H1 (cell line): ENCODE results near the gene HECTD4. TPM values are rescaled to one million over a fixed set of nuclear protein-coding genes. Genes with fewer than 3 reads are reported as not detected.
"Not testable (repeated sequence)": the region's sequence is repeated elsewhere in the genome, so short reads cannot be mapped to it uniquely, and the experiment has no call there.

ENCODE experiments used
- CTCF ChIA-PET: fragments of 300-600 bp; sonication (Branson Sonifier 250); formaldehyde crosslinking; loops from one replicate; lab custom pipeline; 2021; ENCODE audit not compliant: partially characterized antibody; lab: Charles Lee
- POLR2A ChIA-PET: fragments of 300-600 bp; sonication (Branson Sonifier 250); formaldehyde crosslinking; loops from one replicate; lab custom pipeline; 2021; ENCODE audit warnings: inconsistent platforms; ENCODE audit not compliant: partially characterized antibody; lab: Charles Lee
- DNase-seq, 2 experiments: peaks; one replicate each; pipeline versions ENCODE4 v3.0.0 to v3.0.0-alpha.2; 2010 to 2022; ENCODE audit warnings: low spot score in 2 of 2, low read depth in 1 of 2, mixed read lengths in 1 of 2
- FAIRE-seq: peaks from 2 replicates; lab custom pipeline; 2011; peaks lifted over from hg19 to GRCh38; lab: Jason Lieb, UNC
- H2AFZ ChIP-seq: 2 replicates; pipeline ENCODE4 v1.8.1; 2012; ENCODE audit warnings: low read length, inconsistent platforms
- H2AK5ac ChIP-seq: 2 replicates; pipeline ENCODE4 v1.6.1; 2013; ENCODE audit warnings: low read depth, low read length
- H2BK120ac ChIP-seq: replicated peaks from 2 replicates; pipeline ENCODE3; 2013; ENCODE audit warnings: low read depth, low read length, inconsistent platforms
- H2BK12ac ChIP-seq: 2 replicates; pipeline ENCODE4 v1.6.1; 2013; ENCODE audit warnings: low read depth, low read length
- H2BK15ac ChIP-seq: 2 replicates; pipeline ENCODE4 v1.6.1; 2013; ENCODE audit warnings: low read length
- H2BK20ac ChIP-seq: 2 replicates; pipeline ENCODE4 v1.6.1; 2013; ENCODE audit warnings: low read length
- H2BK5ac ChIP-seq: 2 replicates; pipeline ENCODE4 v1.6.1; 2013; ENCODE audit warnings: low read depth, low read length
- H3K14ac ChIP-seq: 2 replicates; pipeline ENCODE4 v1.6.1; 2013; ENCODE audit warnings: inconsistent platforms; ENCODE audit not compliant: insufficient read length
- H3K18ac ChIP-seq: 2 replicates; pipeline ENCODE4 v1.6.1; 2013; ENCODE audit warnings: low read length; ENCODE audit errors: extremely low read depth
- H3K23ac ChIP-seq: 2 replicates; pipeline ENCODE4 v1.6.1; 2013; ENCODE audit warnings: inconsistent platforms; ENCODE audit not compliant: insufficient read length
- H3K23me2 ChIP-seq: 2 replicates; pipeline ENCODE4 v1.6.1; 2013; ENCODE audit warnings: low read depth, low read length
- H3K27ac ChIP-seq: 2 replicates; pipeline ENCODE4 v1.6.1; 2011; ENCODE audit warnings: low read depth, low read length, inconsistent platforms
- H3K27me3 ChIP-seq, 4 experiments: replicated peaks in 1 of 4; 1 replicate in 1 of 4; 2 replicates in 3 of 4; pipeline versions ENCODE4 v1.6.1 to v1.8.1; 2011 to 2013; ENCODE audit warnings: low read length in 3 of 4, mild to moderate bottlenecking in 3 of 4, inconsistent platforms in 2 of 4, mixed read lengths in 2 of 4, moderate library complexity in 1 of 4; ENCODE audit not compliant: control insufficient read depth in 3 of 4, insufficient read depth in 3 of 4; ENCODE audit errors: extremely low read depth in 1 of 4
- H3K36me3 ChIP-seq, 4 experiments: 2 replicates each; pipeline versions ENCODE4 v1.6.1 to v1.8.1; 2011 to 2013; ENCODE audit warnings: mild to moderate bottlenecking in 4 of 4, low read length in 3 of 4, moderate library complexity in 2 of 4, control low read depth in 1 of 4, inconsistent platforms in 1 of 4; ENCODE audit not compliant: insufficient read depth in 4 of 4, control insufficient read depth in 2 of 4
- H3K4ac ChIP-seq: replicated peaks from 2 replicates; pipeline ENCODE3; 2013; ENCODE audit warnings: low read length, low read depth, mixed read lengths, inconsistent platforms; ENCODE audit not compliant: insufficient read length
- H3K4me1 ChIP-seq, 4 experiments: replicated peaks in 1 of 4; 1 replicate in 1 of 4; 2 replicates in 3 of 4; pipeline versions ENCODE4 v1.6.1 to v1.8.1; 2011 to 2013; ENCODE audit warnings: low read length in 3 of 4, inconsistent platforms in 2 of 4, mixed read lengths in 1 of 4; ENCODE audit not compliant: insufficient read depth in 4 of 4, control insufficient read depth in 3 of 4
- H3K4me2 ChIP-seq, 2 experiments: 2 replicates each; pipeline versions ENCODE4 v1.6.1 to v1.8.1; 2011 to 2013; ENCODE audit warnings: low read depth in 2 of 2, low read length in 2 of 2, control low read depth in 1 of 2, inconsistent platforms in 1 of 2, mild to moderate bottlenecking in 1 of 2; ENCODE audit not compliant: insufficient read depth in 1 of 2
- H3K4me3 ChIP-seq, 4 experiments: fragments of 200-600, 300-600 bp in 1 of 4; sonication (generic), shearing (Covaris generic), sonication (Bioruptor Twin) in 1 of 4; 2 replicates each; pipeline versions ENCODE4 v1.5.1 to v1.8.1; 2011 to 2016; ENCODE audit warnings: low read length in 4 of 4, low read depth in 3 of 4, control low read depth in 2 of 4, inconsistent platforms in 2 of 4, mild to moderate bottlenecking in 2 of 4, mixed read lengths in 1 of 4, moderate library complexity in 1 of 4; ENCODE audit not compliant: insufficient read depth in 2 of 4; ENCODE audit errors: extremely low read depth in 1 of 4
- H3K56ac ChIP-seq: replicated peaks from 2 replicates; pipeline ENCODE3; 2013; ENCODE audit warnings: low read depth, mild to moderate bottlenecking, mixed read lengths, low read length, inconsistent platforms; ENCODE audit not compliant: insufficient read length
- H3K79me1 ChIP-seq: 2 replicates; pipeline ENCODE4 v1.6.1; 2013; ENCODE audit warnings: low read depth, low read length, control low read depth
- H3K79me2 ChIP-seq, 2 experiments: 2 replicates each; pipeline versions ENCODE4 v1.6.1 to v1.8.1; 2012 to 2013; ENCODE audit warnings: low read length in 2 of 2, mild to moderate bottlenecking in 2 of 2, inconsistent platforms in 1 of 2; ENCODE audit not compliant: insufficient read depth in 2 of 2, control insufficient read depth in 1 of 2
- H3K9ac ChIP-seq, 4 experiments: replicated peaks in 1 of 4; 1 replicate in 1 of 4; 2 replicates in 3 of 4; pipeline versions ENCODE4 v1.6.1 to v1.8.1; 2011 to 2013; ENCODE audit warnings: low read depth in 3 of 4, low read length in 3 of 4, control low read depth in 2 of 4, mild to moderate bottlenecking in 2 of 4, moderate library complexity in 2 of 4, inconsistent platforms in 1 of 4; ENCODE audit errors: extremely low read depth in 1 of 4
- H3K9me3 ChIP-seq, 2 experiments: 2 replicates each; pipeline versions ENCODE4 v1.6.1 to v1.8.1; 2012 to 2013; ENCODE audit warnings: mild to moderate bottlenecking in 2 of 2, moderate library complexity in 2 of 2, control low read depth in 1 of 2, inconsistent platforms in 1 of 2, low read depth in 1 of 2, low read length in 1 of 2, mixed read lengths in 1 of 2; ENCODE audit not compliant: insufficient read depth in 2 of 2
- H4K20me1 ChIP-seq, 2 experiments: replicated peaks in 1 of 2; 2 replicates each; pipeline versions ENCODE3 to v1.8.1; 2011 to 2013; ENCODE audit warnings: inconsistent platforms in 2 of 2, low read length in 2 of 2, mild to moderate bottlenecking in 1 of 2; ENCODE audit not compliant: insufficient read depth in 2 of 2, control insufficient read depth in 1 of 2
- H4K5ac ChIP-seq: 2 replicates; pipeline ENCODE4 v1.6.1; 2013; ENCODE audit warnings: low read length, low read depth, mixed read lengths, inconsistent platforms; ENCODE audit not compliant: insufficient read length
- H4K8ac ChIP-seq: 2 replicates; pipeline ENCODE4 v1.8.0; 2013; ENCODE audit warnings: mild to moderate bottlenecking, moderate library complexity, low read length, inconsistent platforms; ENCODE audit not compliant: insufficient read depth; ENCODE audit errors: extremely low read depth
- H4K91ac ChIP-seq: replicated peaks from 2 replicates; pipeline ENCODE3; 2013; ENCODE audit warnings: low read length, mixed read lengths, inconsistent platforms; ENCODE audit not compliant: insufficient read length
- WGBS, 2 experiments: shearing (Covaris generic) in 1 of 2; methylation state at CpG; one replicate each; pipeline versions ENCODE4 v1.1.6 to v1.1.7; 2013 to 2015; ENCODE audit warnings: low lambda C conversion rate in 2 of 2, mixed read lengths in 2 of 2, inconsistent platforms in 1 of 2, low coverage in 1 of 2, missing lambda C conversion rate in 1 of 2; ENCODE audit not compliant: insufficient replicate concordance in 2 of 2, insufficient coverage in 1 of 2, insufficient read length in 1 of 2; ENCODE audit errors: extremely low coverage in 1 of 2, missing lambda C conversion rate in 1 of 2; 5-methylcytosine and 5-hydroxymethylcytosine counted together
- polyA plus RNA-seq, 7 experiments: library from polyadenylated mRNA; depleted of rRNA in 3 of 7; stranded (reverse) in 5 of 7; unstranded in 2 of 7; fragments of >200 nt in 5 of 7; fragments of 200-250 nt in 2 of 7; gene quantifications; 1 replicate in 5 of 7; 2 replicates in 1 of 7; 4 replicates in 1 of 7; pipeline versions ENCODE4 v1.2.1 to v1.2.3, GENCODE V29; 2011 to 2013; ENCODE audit warnings: missing spikeins in 2 of 7, mixed read lengths in 2 of 7
- total RNA-seq: library from RNA; stranded (reverse); fragmentation: NEBNext Ultra II Directional; extraction: Animal tissue kit (Norgen Biotek cat#: 25700); gene quantifications from 2 replicates; pipeline ENCODE4 v1.2.1, GENCODE V29; 2021

Gene HECTD4
- total and polyA plus RNA-seq, 2 of the 8 experiments (the other 6 are each of a cell fraction or from before 2014, with no cell fraction given) = 6.5 to 33.7 TPM

- FAIRE-seq, H3K23ac ChIP-seq, POLR2A ChIA-PET, H3K27ac ChIP-seq, DNase-seq, H4K91ac ChIP-seq, H3K27me3 ChIP-seq, H3K56ac ChIP-seq, H3K14ac ChIP-seq, H2AK5ac ChIP-seq, CTCF ChIA-PET, H3K23me2 ChIP-seq, H4K8ac ChIP-seq, H3K4me3 ChIP-seq, H3K4ac ChIP-seq, H2BK20ac ChIP-seq, H3K9me3 ChIP-seq, H2BK120ac ChIP-seq, H2BK12ac ChIP-seq, H3K36me3 ChIP-seq, H4K5ac ChIP-seq, H3K9ac ChIP-seq, H2BK15ac ChIP-seq, H3K4me2 ChIP-seq, H2BK5ac ChIP-seq, H3K18ac ChIP-seq, H2AFZ ChIP-seq, H4K20me1 ChIP-seq: not testable (repeated sequence)
- Histone ChIP-seq H3K4me1 (peaks cover 0 to 12% (median 5%) of the 10 kb centered on the region in 4 experiments; a peak in 4 of 7 replicates), H3K79me2 (peaks cover 0 to 42% of the 10 kb centered on the region in 2 experiments; a peak in 2 of 4 replicates), H3K79me1 (peaks cover 10% of the 10 kb centered on the region)
- 93% methylated on average over 6 of the region's 6 CpGs; no CpG with 5 or more reads in 1 of the 2 experiments for WGBS, 2 experiments
Observed at GRCh38 chr12:112348926-112349325, 33.3 kb downstream of the HECTD4 start.
